HepG2 (cell line): ENCODE measurements around the gene TRMT1. TPM values are rescaled to one million over a fixed set of nuclear protein-coding genes. Genes with fewer than 3 reads are reported as not detected.

Source experiments
- DZIP1 ChIP-seq: sonication (generic); formaldehyde crosslinking; IDR thresholded peaks from 2 replicates; pipeline ENCODE4 v1.5.0; 2020; ENCODE audit warnings: mild to moderate bottlenecking, missing genetic modification reagents
- HOXD1 ChIP-seq: sonication (generic); formaldehyde crosslinking; IDR thresholded peaks from 2 replicates; pipeline ENCODE4 v1.5.0; 2020; ENCODE audit warnings: missing genetic modification reagents
- ISX ChIP-seq: sonication (generic); formaldehyde crosslinking; conservative IDR thresholded peaks from 2 replicates; pipeline ENCODE4 v1.5.0; 2020; ENCODE audit warnings: missing genetic modification reagents
- MYC ChIP-seq: sonication (generic); formaldehyde crosslinking; IDR thresholded peaks from 2 replicates; pipeline ENCODE4 v1.9.0; 2021; ENCODE audit warnings: missing genetic modification reagents, borderline replicate concordance
- POLR2A ChIP-seq, 2 experiments: IDR thresholded peaks; 2 replicates each; pipeline ENCODE4 v1.6.1; 2011; ENCODE audit warnings: low read depth in 2 of 2, low read length in 2 of 2, mild to moderate bottlenecking in 1 of 2, moderate library complexity in 1 of 2; ENCODE audit not compliant: insufficient read depth in 1 of 2
- PPARG ChIP-seq: conservative IDR thresholded peaks from 2 replicates; pipeline ENCODE4 v1.6.1; 2016; ENCODE audit warnings: missing biosample characterization, missing genetic modification reagents
- RNF2 ChIP-seq: fragments of 450-650 bp; conservative IDR thresholded peaks from 2 replicates; pipeline ENCODE4 v1.6.1; 2016; ENCODE audit warnings: low read depth
- RXRA ChIP-seq: sonication (generic); formaldehyde crosslinking; IDR thresholded peaks from 2 replicates; pipeline ENCODE4 v1.5.1; 2020; ENCODE audit warnings: missing genetic modification reagents
- SNAPC2 ChIP-seq: sonication (generic); formaldehyde crosslinking; IDR thresholded peaks from 2 replicates; pipeline ENCODE4 v1.8.1; 2022; ENCODE audit warnings: mild to moderate bottlenecking, missing genetic modification reagents
- TBX2 ChIP-seq: sonication (generic); formaldehyde crosslinking; IDR thresholded peaks from 2 replicates; pipeline ENCODE4 v1.5.0; 2020; ENCODE audit warnings: missing genetic modification reagents, mild to moderate bottlenecking, borderline replicate concordance
- ZFP90 ChIP-seq: sonication (generic); formaldehyde crosslinking; IDR thresholded peaks from 2 replicates; pipeline ENCODE4 v1.8.0; 2022; ENCODE audit warnings: missing genetic modification reagents, mild to moderate bottlenecking, inconsistent platforms, borderline replicate concordance
- ZMYM4 ChIP-seq: sonication (generic); formaldehyde crosslinking; IDR thresholded peaks from 2 replicates; pipeline ENCODE4 v1.8.1; 2023; ENCODE audit warnings: mild to moderate bottlenecking, missing genetic modification reagents
- ZNF510 ChIP-seq: sonication (generic); formaldehyde crosslinking; IDR thresholded peaks from 2 replicates; pipeline ENCODE4 v1.4.0; 2020; ENCODE audit warnings: low read depth, mild to moderate bottlenecking, missing genetic modification reagents
- ZNF558 ChIP-seq: sonication (generic); formaldehyde crosslinking; IDR thresholded peaks from 2 replicates; pipeline ENCODE4 v1.9.0; 2022; ENCODE audit warnings: mild to moderate bottlenecking, missing genetic modification reagents, borderline replicate concordance
- polyA plus RNA-seq, 8 experiments: library from polyadenylated mRNA; depleted of rRNA in 3 of 8; stranded (reverse) in 7 of 8; unstranded in 1 of 8; fragments of >200 nt; fragmentation: Illumina TruSeq in 4 of 8; extraction: Trizol in 4 of 8; gene quantifications; 2 replicates each; pipeline versions ENCODE4 v1.2.1 to v1.2.3, GENCODE V29; 2011 to 2016; ENCODE audit warnings: low read depth in 4 of 8, missing spikeins in 1 of 8, mixed read lengths in 1 of 8; ENCODE audit not compliant: insufficient read depth in 1 of 8
- total RNA-seq, 5 experiments: library from RNA; depleted of rRNA; stranded (reverse); fragments of >200 nt; fragmentation: Illumina TruSeq; extraction: Trizol; gene quantifications; 2 replicates each; pipeline ENCODE4 v1.2.3, GENCODE V29; 2016; ENCODE audit warnings: low read depth in 1 of 5
- TF ChIP-seq, protein P1 (sequence below): IDR thresholded peaks from 2 replicates; pipeline ENCODE4 v1.4.0; 2020; ENCODE audit warnings: mild to moderate bottlenecking, missing genetic modification reagents
- TF ChIP-seq, protein P2 (sequence below): sonication (generic); formaldehyde crosslinking; IDR thresholded peaks from 2 replicates; pipeline ENCODE4 v1.4.0; 2020; ENCODE audit warnings: missing genetic modification reagents
- TF ChIP-seq, protein P3 (sequence below): fragments of 450-650 bp; IDR thresholded peaks from 2 replicates; pipeline ENCODE4 v1.6.1; 2017
- TF ChIP-seq, protein P4 (sequence below): sonication (generic); formaldehyde crosslinking; IDR thresholded peaks from 2 replicates; pipeline ENCODE4 v1.5.1; 2020; ENCODE audit warnings: mild to moderate bottlenecking, missing genetic modification reagents, moderate library complexity

The TRMT1 gene
- total and polyA plus RNA-seq, 2 of the 13 experiments (the other 11 are each of a cell fraction or from before 2014, with no cell fraction given): 35.5 to 44.1 TPM

DNA sequence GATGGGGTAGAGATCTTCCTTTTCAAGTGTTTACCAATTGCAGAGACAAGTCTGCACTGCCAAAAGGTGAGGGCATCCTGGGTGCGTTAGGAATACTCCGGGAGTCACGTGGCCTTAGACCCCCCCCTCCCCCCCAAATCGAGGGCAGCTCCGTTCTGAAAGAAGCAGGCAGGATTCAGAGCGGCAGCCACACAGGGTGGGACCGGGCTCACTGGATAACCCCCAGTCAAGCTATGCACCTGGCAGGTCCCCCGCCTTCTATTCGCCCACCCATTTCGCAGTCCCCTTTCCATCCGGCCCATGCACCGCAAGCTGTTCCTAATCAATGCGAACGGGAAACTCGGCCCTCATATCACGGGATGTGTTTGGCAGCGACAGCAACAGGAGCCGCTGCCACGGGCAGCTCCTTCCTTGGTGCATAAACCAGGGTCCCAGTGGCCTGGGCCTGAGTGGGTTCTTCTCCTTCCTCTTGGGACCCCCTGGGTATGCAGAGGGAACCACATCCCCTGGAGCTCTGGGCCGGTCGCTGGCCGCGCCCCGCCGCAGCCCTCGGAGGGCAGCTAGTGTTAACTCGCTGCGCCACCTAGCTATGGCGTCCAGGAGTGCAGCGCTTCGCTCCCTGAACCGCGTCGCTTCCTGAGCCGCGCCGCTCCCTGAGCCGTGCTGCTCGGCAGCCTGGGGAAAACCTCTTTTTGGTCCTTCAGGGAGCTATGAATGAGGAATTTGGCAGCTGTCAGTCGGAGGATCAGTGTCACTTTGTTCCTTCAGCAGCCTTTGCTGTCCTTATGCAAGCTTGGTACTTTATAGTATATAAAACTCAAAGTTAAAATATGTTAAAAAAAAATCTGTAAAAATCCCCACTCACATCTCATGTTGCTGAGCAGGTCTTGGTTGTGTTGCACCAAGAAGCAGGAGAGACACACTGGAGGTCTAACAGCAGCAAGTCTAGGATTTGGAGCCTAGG, 55.3 kb downstream of the TRMT1 start (continued):
- TF ChIP-seq, protein P1, sequence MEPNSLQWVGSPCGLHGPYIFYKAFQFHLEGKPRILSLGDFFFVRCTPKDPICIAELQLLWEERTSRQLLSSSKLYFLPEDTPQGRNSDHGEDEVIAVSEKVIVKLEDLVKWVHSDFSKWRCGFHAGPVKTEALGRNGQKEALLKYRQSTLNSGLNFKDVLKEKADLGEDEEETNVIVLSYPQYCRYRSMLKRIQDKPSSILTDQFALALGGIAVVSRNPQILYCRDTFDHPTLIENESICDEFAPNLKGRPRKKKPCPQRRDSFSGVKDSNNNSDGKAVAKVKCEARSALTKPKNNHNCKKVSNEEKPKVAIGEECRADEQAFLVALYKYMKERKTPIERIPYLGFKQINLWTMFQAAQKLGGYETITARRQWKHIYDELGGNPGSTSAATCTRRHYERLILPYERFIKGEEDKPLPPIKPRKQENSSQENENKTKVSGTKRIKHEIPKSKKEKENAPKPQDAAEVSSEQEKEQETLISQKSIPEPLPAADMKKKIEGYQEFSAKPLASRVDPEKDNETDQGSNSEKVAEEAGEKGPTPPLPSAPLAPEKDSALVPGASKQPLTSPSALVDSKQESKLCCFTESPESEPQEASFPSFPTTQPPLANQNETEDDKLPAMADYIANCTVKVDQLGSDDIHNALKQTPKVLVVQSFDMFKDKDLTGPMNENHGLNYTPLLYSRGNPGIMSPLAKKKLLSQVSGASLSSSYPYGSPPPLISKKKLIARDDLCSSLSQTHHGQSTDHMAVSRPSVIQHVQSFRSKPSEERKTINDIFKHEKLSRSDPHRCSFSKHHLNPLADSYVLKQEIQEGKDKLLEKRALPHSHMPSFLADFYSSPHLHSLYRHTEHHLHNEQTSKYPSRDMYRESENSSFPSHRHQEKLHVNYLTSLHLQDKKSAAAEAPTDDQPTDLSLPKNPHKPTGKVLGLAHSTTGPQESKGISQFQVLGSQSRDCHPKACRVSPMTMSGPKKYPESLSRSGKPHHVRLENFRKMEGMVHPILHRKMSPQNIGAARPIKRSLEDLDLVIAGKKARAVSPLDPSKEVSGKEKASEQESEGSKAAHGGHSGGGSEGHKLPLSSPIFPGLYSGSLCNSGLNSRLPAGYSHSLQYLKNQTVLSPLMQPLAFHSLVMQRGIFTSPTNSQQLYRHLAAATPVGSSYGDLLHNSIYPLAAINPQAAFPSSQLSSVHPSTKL (CRISPR knock-in tag): 0 out of 2 replicates have a peak, but pooled peaks have one; percentile 35
- TF ChIP-seq ZNF558 (CRISPR knock-in tag) (no peak), RXRA (CRISPR knock-in tag) (peak; percentile 63; the same call in 1 of the 2 replicates), ISX (CRISPR knock-in tag) (no peak), MYC (peak; percentile 47; the same call in 1 of the 2 replicates), ZMYM4 (CRISPR knock-in tag) (no peak), ZFP90 (peak; percentile 59; the same call in 1 of the 2 replicates), TBX2 (CRISPR knock-in tag) (0 out of 2 replicates have a peak, but pooled peaks have one; percentile 3), HOXD1 (CRISPR knock-in tag) (peak; percentile 60; the same call in 1 of the 2 replicates), POLR2A (IDR thresholded peaks at IDR 0.05; ENCODE audit: insufficient read depth in 1 of 2, low read depth in 2 of 2, low read length in 2 of 2) (peak in 1 of 2 experiments; percentile 56; a peak in 1 of 4 replicates), PPARG (CRISPR knock-in tag) (peak; percentile 65), SNAPC2 (CRISPR knock-in tag) (no peak), ZNF510 (no peak), DZIP1 (CRISPR knock-in tag) (no peak), RNF2 (no peak)
- TF ChIP-seq, protein P2, sequence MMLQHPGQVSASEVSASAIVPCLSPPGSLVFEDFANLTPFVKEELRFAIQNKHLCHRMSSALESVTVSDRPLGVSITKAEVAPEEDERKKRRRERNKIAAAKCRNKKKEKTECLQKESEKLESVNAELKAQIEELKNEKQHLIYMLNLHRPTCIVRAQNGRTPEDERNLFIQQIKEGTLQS (CRISPR knock-in tag): no peak
- TF ChIP-seq, protein P3, sequence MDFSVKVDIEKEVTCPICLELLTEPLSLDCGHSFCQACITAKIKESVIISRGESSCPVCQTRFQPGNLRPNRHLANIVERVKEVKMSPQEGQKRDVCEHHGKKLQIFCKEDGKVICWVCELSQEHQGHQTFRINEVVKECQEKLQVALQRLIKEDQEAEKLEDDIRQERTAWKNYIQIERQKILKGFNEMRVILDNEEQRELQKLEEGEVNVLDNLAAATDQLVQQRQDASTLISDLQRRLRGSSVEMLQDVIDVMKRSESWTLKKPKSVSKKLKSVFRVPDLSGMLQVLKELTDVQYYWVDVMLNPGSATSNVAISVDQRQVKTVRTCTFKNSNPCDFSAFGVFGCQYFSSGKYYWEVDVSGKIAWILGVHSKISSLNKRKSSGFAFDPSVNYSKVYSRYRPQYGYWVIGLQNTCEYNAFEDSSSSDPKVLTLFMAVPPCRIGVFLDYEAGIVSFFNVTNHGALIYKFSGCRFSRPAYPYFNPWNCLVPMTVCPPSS: no peak
- TF ChIP-seq, protein P4, sequence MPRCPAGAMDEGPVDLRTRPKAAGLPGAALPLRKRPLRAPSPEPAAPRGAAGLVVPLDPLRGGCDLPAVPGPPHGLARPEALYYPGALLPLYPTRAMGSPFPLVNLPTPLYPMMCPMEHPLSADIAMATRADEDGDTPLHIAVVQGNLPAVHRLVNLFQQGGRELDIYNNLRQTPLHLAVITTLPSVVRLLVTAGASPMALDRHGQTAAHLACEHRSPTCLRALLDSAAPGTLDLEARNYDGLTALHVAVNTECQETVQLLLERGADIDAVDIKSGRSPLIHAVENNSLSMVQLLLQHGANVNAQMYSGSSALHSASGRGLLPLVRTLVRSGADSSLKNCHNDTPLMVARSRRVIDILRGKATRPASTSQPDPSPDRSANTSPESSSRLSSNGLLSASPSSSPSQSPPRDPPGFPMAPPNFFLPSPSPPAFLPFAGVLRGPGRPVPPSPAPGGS: no peak
